GM18909 (cell line): ENCODE data around the gene TSPAN31.
"Not testable (repeated sequence)": the region's sequence is repeated elsewhere in the genome, so short reads cannot be mapped to it uniquely, and the experiment has no call there.

Source experiments
- ATAC-seq: cut with Tn5 transposase; IDR thresholded peaks from one replicate; pipeline ENCODE4 v1.9.1; 2021; ENCODE audit warnings: mild to moderate bottlenecking; ENCODE audit not compliant: unreplicated experiment, poor library complexity

The TSPAN31 gene

GRCh38 chr12:57765003-57765697 is 20.3 kb downstream of the TSPAN31 start:
- peak; percentile 61 for ATAC-seq

GRCh38 chr12:57765698-57766463 is 21.0 kb downstream of the TSPAN31 start:
- ATAC-seq, result peak; percentile 21

GRCh38 chr12:57766464-57767304 is 21.8 kb downstream of the TSPAN31 start, which contains the start of gene CYP27B1:
CYP27B1 (minus strand) TSS chr12:57767078; CDS start chr12:57767041, 37 bp downstream.
- no peak for ATAC-seq

GRCh38 chr12:57767305-57767698 is 22.5 kb downstream of the TSPAN31 start:
- no peak for ATAC-seq

- no peak for ATAC-seq
Observed at GRCh38 chr12:57767876-57768275, 23.0 kb downstream of the TSPAN31 start.

GRCh38 chr12:57769594-57769993 is 24.8 kb downstream of the TSPAN31 start:
- no peak for ATAC-seq

GRCh38 chr12:57770734-57771133 is 25.9 kb downstream of the TSPAN31 start:
- ATAC-seq, result no peak

GRCh38 chr12:57771236-57771872 is 26.5 kb downstream of the TSPAN31 start:
- ATAC-seq, result peak; percentile 77

GRCh38 chr12:57771873-57772428 is 27.1 kb downstream of the TSPAN31 start, which contains the start of gene METTL1:
METTL1 (minus strand) TSS chr12:57772105; CDS start chr12:57772083, 22 bp downstream.
- ATAC-seq, result peak; percentile 85

- peak; percentile 17 for ATAC-seq
Observed at GRCh38 chr12:57772429-57773322, 27.8 kb downstream of the TSPAN31 start, which contains the start of gene EEF1AKMT3. EEF1AKMT3 (plus strand) TSS chr12:57772614; CDS start chr12:57772725, 111 bp downstream.

GRCh38 chr12:57774634-57775033 is 29.8 kb downstream of the TSPAN31 start:
- not testable (repeated sequence) for ATAC-seq

GRCh38 chr12:57775044-57775443 is 30.2 kb downstream of the TSPAN31 start:
- ATAC-seq, result no peak

- no peak for ATAC-seq
Observed at GRCh38 chr12:57775563-57776246, 30.9 kb downstream of the TSPAN31 start.

- no peak for ATAC-seq
Observed at GRCh38 chr12:57776247-57776587, 31.4 kb downstream of the TSPAN31 start.

GRCh38 chr12:57777367-57777766 is 32.5 kb downstream of the TSPAN31 start:
- ATAC-seq, result no peak

GRCh38 chr12:57777911-57778310 is 33.1 kb downstream of the TSPAN31 start:
- ATAC-seq, result no peak

- ATAC-seq, result no peak
Observed at GRCh38 chr12:57779736-57780135, 34.9 kb downstream of the TSPAN31 start.

GRCh38 chr12:57780284-57780897 is 35.6 kb downstream of the TSPAN31 start:
- no peak for ATAC-seq
